Naive B cell (primary cell): Measurements from ENCODE around the gene ALOX12B. TPM values are rescaled to one million over a fixed set of nuclear protein-coding genes. Genes with fewer than 3 reads are reported as not detected.

Experiments
- ATAC-seq, 2 donors: fragments of 150-1000 bp; cut with Tn5 transposase; 2 replicates each; pipeline ENCODE4 v1.10.0; 2021; ENCODE audit warnings: low read depth in 2 of 2, mild to moderate bottlenecking in 2 of 2, moderate library complexity in 2 of 2
- DNase-seq: peaks from one replicate; pipeline ENCODE4 v3.0.0; 2022
- H3K27ac Mint-ChIP-seq, 6 donors: one replicate each; pipeline ENCODE4 v1.8.0; 2020 to 2022; ENCODE audit warnings: mild to moderate bottlenecking in 6 of 6, mixed read lengths in 6 of 6, moderate library complexity in 5 of 6, inconsistent platforms in 2 of 6
- H3K27me3 Mint-ChIP-seq, 3 donors: one replicate each; pipeline ENCODE4 v1.8.0; 2021 to 2022; ENCODE audit warnings: mixed read lengths in 3 of 3, mild to moderate bottlenecking in 1 of 3
- H3K36me3 Mint-ChIP-seq, 2 donors: one replicate each; pipeline ENCODE4 v1.8.0; 2020 to 2022; ENCODE audit warnings: mixed read lengths in 2 of 2, inconsistent platforms in 1 of 2, mild to moderate bottlenecking in 1 of 2
- H3K4me1 Mint-ChIP-seq, 3 donors: one replicate each; pipeline ENCODE4 v1.8.0; 2020 to 2022; ENCODE audit warnings: mixed read lengths in 3 of 3, inconsistent platforms in 1 of 3, mild to moderate bottlenecking in 1 of 3, moderate library complexity in 1 of 3
- H3K4me3 Mint-ChIP-seq, 8 donors: one replicate each; pipeline ENCODE4 v1.8.0; 2020 to 2022; ENCODE audit warnings: mild to moderate bottlenecking in 8 of 8, mixed read lengths in 8 of 8, moderate library complexity in 8 of 8, inconsistent platforms in 2 of 8
- H3K9me3 Mint-ChIP-seq, 7 donors: one replicate each; pipeline ENCODE4 v1.8.0; 2020 to 2022; ENCODE audit warnings: mixed read lengths in 7 of 7, mild to moderate bottlenecking in 5 of 7, inconsistent platforms in 2 of 7, moderate library complexity in 1 of 7
- polyA plus RNA-seq, 6 donors: library from polyadenylated mRNA; unstranded; fragments of 300-500 nt; fragmentation: Illumina TruSeq; gene quantifications; one replicate each; pipeline ENCODE4 v1.2.3, GENCODE V29; 2021; ENCODE audit warnings: low read depth in 6 of 6

The ALOX12B gene
- polyA plus RNA-seq, 6 donors from 2014 or later, result 0.45 to 2.4 (median 1.1) TPM; not detected in 2

GRCh38 chr17:8051831-8052230 is 35.7 kb downstream of the ALOX12B start:
- Mint-ChIP-seq H3K4me1 (peaks cover 9 to 28% (median 19%) of the 10 kb centered on the region in 3 donors), H3K27me3 (peaks cover 0 to 1% (median 0%) of the 10 kb centered on the region in 3 donors), H3K36me3 (no peaks in the 10 kb centered on the region), H3K9me3 (no peaks in the 10 kb centered on the region), H3K27ac (no peak overlapping the region), H3K4me3 (peak overlapping the region in 1 of 8 donors; percentile 35)
- no peak for ATAC-seq
- no peak for DNase-seq

- H3K27me3 Mint-ChIP-seq, result peaks cover 0 to 20% (median 14%) of the 10 kb centered on the region in 3 donors
- DNase-seq (no peak), ATAC-seq (no peak)
- no peak overlapping the region for H3K4me3 Mint-ChIP-seq
- no peaks in the 10 kb centered on the region for H3K9me3 Mint-ChIP-seq
- peak overlapping the region in 1 of 6 donors; percentile 83 for H3K27ac Mint-ChIP-seq
- H3K4me1 Mint-ChIP-seq, result peaks cover 0 to 4% (median 0%) of the 10 kb centered on the region in 3 donors
- no peaks in the 10 kb centered on the region for H3K36me3 Mint-ChIP-seq
These were observed 38.8 kb downstream of the ALOX12B start for GRCh38 chr17:8048736-8049135.

GRCh38 chr17:8048236-8048635 is 39.3 kb downstream of the ALOX12B start:
- Mint-ChIP-seq H3K9me3 (no peaks in the 10 kb centered on the region), H3K4me1 (peaks cover 0 to 4% (median 0%) of the 10 kb centered on the region in 3 donors), H3K27ac (no peak overlapping the region), H3K36me3 (no peaks in the 10 kb centered on the region), H3K27me3 (peaks cover 5 to 25% (median 19%) of the 10 kb centered on the region in 3 donors), H3K4me3 (no peak overlapping the region)
- no peak for DNase-seq
- no peak for ATAC-seq

- no peaks in the 10 kb centered on the region for H3K36me3 Mint-ChIP-seq
- no peak for ATAC-seq
- no peaks in the 10 kb centered on the region for H3K9me3 Mint-ChIP-seq
- DNase-seq, result no peak
- peaks cover 0 to 4% (median 0%) of the 10 kb centered on the region in 3 donors for H3K4me1 Mint-ChIP-seq
- peak overlapping the region in 1 of 6 donors; percentile 26 for H3K27ac Mint-ChIP-seq
- H3K4me3 Mint-ChIP-seq, result no peak overlapping the region
- H3K27me3 Mint-ChIP-seq, result peaks cover 10 to 29% (median 24%) of the 10 kb centered on the region in 3 donors
These were observed 39.8 kb downstream of the ALOX12B start for GRCh38 chr17:8047769-8048110.

- Mint-ChIP-seq H3K4me3 (peak overlapping the region in 1 of 8 donors; percentile 6), H3K4me1 (peaks cover 0 to 4% (median 0%) of the 10 kb centered on the region in 3 donors), H3K36me3 (no peaks in the 10 kb centered on the region), H3K27me3 (peaks cover 10 to 29% (median 24%) of the 10 kb centered on the region in 3 donors), H3K27ac (no peak overlapping the region), H3K9me3 (no peaks in the 10 kb centered on the region)
- no peak for DNase-seq
- ATAC-seq, result no peak
These were observed 40.4 kb downstream of the ALOX12B start for GRCh38 chr17:8046929-8047768.

GRCh38 chr17:8046306-8046928 is 41.1 kb downstream of the ALOX12B start:
- Mint-ChIP-seq H3K36me3 (no peaks in the 10 kb centered on the region), H3K9me3 (no peaks in the 10 kb centered on the region), H3K4me3 (peak overlapping the region in 1 of 8 donors; percentile 6), H3K27me3 (peaks cover 12 to 32% (median 25%) of the 10 kb centered on the region in 3 donors), H3K27ac (peak overlapping the region in 1 of 6 donors; percentile 67), H3K4me1 (peaks cover 0 to 4% (median 0%) of the 10 kb centered on the region in 3 donors)
- no peak for ATAC-seq
- DNase-seq, result no peak

GRCh38 chr17:8044819-8045810 is 42.4 kb downstream of the ALOX12B start:
- peaks cover 25 to 44% (median 38%) of the 10 kb centered on the region in 3 donors for H3K27me3 Mint-ChIP-seq
- H3K4me3 Mint-ChIP-seq, result no peak overlapping the region
- H3K36me3 Mint-ChIP-seq, result no peaks in the 10 kb centered on the region
- DNase-seq (no peak), ATAC-seq (no peak)
- H3K4me1 Mint-ChIP-seq, result peaks cover 0 to 4% (median 0%) of the 10 kb centered on the region in 3 donors
- no peaks in the 10 kb centered on the region for H3K9me3 Mint-ChIP-seq
- H3K27ac Mint-ChIP-seq, result peak overlapping the region in 2 of 6 donors; percentile 37 to 66

GRCh38 chr17:8041979-8042378 is 45.5 kb downstream of the ALOX12B start:
- DNase-seq (no peak), ATAC-seq (no peak)
- peaks cover 40 to 70% (median 61%) of the 10 kb centered on the region in 3 donors for H3K27me3 Mint-ChIP-seq
- peaks cover 0 to 19% (median 5%) of the 10 kb centered on the region in 3 donors for H3K4me1 Mint-ChIP-seq
- no peak overlapping the region for H3K27ac Mint-ChIP-seq
- H3K4me3 Mint-ChIP-seq, result no peak overlapping the region
- H3K36me3 Mint-ChIP-seq, result peaks cover 0 to 11% of the 10 kb centered on the region in 2 donors
- peaks cover 0 to 4% (median 3%) of the 10 kb centered on the region in 7 donors for H3K9me3 Mint-ChIP-seq

GRCh38 chr17:8041249-8041928 is 46.1 kb downstream of the ALOX12B start:
- Mint-ChIP-seq H3K4me3 (no peak overlapping the region), H3K27me3 (peaks cover 40 to 64% (median 61%) of the 10 kb centered on the region in 3 donors), H3K9me3 (peaks cover 0 to 4% (median 3%) of the 10 kb centered on the region in 7 donors), H3K4me1 (peaks cover 0 to 17% (median 5%) of the 10 kb centered on the region in 3 donors), H3K27ac (peak overlapping the region in 1 of 6 donors; percentile 58), H3K36me3 (peaks cover 0 to 11% of the 10 kb centered on the region in 2 donors)
- ATAC-seq, result peak; percentile 23 to 43
- peak; percentile 15 for DNase-seq

- Mint-ChIP-seq H3K4me1 (peaks cover 0 to 17% (median 5%) of the 10 kb centered on the region in 3 donors), H3K27ac (no peak overlapping the region), H3K9me3 (peaks cover 0 to 4% (median 3%) of the 10 kb centered on the region in 7 donors), H3K4me3 (peak overlapping the region in 2 of 8 donors; percentile 31 to 41), H3K27me3 (peaks cover 44 to 60% (median 53%) of the 10 kb centered on the region in 3 donors), H3K36me3 (peaks cover 0 to 11% of the 10 kb centered on the region in 2 donors)
- no peak for ATAC-seq
- no peak for DNase-seq
These were observed 47.8 kb downstream of the ALOX12B start for GRCh38 chr17:8039611-8040168.

- peaks cover 0 to 11% of the 10 kb centered on the region in 2 donors for H3K36me3 Mint-ChIP-seq
- peak within 1 kb of the TSS in 3 of 8 donors; percentile 1 to 63 (median 32) for H3K4me3 Mint-ChIP-seq
- H3K4me1 Mint-ChIP-seq, result peaks cover 0 to 17% (median 5%) of the 10 kb centered on the region in 3 donors
- ATAC-seq, result peak; percentile 41 to 52
- peak within 1 kb of the TSS in 1 of 6 donors; percentile 54 for H3K27ac Mint-ChIP-seq
- H3K27me3 Mint-ChIP-seq, result peaks cover 44 to 65% (median 50%) of the 10 kb centered on the region in 3 donors
- peaks cover 0 to 4% (median 3%) of the 10 kb centered on the region in 7 donors for H3K9me3 Mint-ChIP-seq
- DNase-seq, result no peak
These were observed 48.4 kb downstream of the ALOX12B start, which contains the start of gene ALOX15B for GRCh38 chr17:8038954-8039610. ALOX15B (plus strand) TSS chr17:8039059; CDS start chr17:8039156, 97 bp downstream.
